ENCODE data around the gene MNT.

DNA sequence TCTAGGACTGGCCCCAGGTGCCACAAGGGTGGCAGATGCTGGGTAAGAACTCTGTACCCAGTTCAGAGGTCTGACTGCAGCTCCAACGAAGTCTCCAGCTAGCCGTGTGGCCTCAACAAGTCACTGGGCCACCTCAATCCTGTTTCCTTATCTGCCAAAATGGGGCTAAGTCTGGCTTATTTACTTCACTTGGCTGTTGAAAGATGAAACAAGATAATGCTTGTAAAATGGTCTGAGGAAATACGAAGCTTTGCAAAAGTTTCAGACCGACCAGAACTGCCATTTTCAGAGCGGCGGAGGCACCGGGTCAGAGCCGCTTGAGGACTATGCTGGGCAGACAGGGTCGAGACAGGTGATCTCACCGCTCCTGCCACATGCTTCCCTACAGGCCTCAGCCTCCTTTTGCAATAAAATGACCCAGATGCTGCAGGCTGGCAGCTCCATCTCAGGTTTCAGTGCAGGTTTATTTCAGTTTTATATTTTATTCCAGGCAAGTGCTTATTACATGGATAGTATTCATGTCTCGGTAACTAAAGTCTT, 17.2 kb downstream of the MNT start:
- TF ChIP-seq POLR2A (IDR thresholded peaks at IDR 0.05), result no peak
- TF ChIP-seq, protein P1, sequence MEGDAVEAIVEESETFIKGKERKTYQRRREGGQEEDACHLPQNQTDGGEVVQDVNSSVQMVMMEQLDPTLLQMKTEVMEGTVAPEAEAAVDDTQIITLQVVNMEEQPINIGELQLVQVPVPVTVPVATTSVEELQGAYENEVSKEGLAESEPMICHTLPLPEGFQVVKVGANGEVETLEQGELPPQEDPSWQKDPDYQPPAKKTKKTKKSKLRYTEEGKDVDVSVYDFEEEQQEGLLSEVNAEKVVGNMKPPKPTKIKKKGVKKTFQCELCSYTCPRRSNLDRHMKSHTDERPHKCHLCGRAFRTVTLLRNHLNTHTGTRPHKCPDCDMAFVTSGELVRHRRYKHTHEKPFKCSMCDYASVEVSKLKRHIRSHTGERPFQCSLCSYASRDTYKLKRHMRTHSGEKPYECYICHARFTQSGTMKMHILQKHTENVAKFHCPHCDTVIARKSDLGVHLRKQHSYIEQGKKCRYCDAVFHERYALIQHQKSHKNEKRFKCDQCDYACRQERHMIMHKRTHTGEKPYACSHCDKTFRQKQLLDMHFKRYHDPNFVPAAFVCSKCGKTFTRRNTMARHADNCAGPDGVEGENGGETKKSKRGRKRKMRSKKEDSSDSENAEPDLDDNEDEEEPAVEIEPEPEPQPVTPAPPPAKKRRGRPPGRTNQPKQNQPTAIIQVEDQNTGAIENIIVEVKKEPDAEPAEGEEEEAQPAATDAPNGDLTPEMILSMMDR (IDR thresholded peaks at IDR 0.05), result no peak
